VCaP (cell line): ENCODE data around the gene FAM234B.

Experiments used
- H3K27ac ChIP-seq: fragments of 450-650 bp; 2 replicates; pipeline ENCODE4 v1.5.1; 2017
- TF ChIP-seq, protein P1 (sequence below): fragments of 450-650 bp; conservative IDR thresholded peaks from 2 replicates; pipeline ENCODE4 v1.5.1; 2017; ENCODE audit warnings: mild to moderate bottlenecking, moderate library complexity

FAM234B gene

DNA sequence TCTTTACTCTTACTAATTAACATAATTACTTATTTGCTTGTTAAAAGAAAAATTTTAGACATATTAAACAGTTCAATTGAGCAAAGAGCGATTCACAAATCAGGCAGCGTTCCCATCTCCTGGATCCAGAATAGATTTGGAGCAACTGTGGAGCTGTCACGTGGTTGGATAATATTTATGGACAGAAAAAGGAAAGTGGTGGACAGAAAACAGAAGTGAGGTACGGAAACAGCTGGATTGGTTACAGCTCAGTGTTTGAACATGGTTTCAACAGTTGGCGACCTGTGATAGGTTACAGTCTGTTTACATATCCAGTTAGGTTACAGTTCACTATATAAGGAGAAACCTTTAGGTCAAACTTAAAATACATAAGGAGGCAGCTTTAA, 19.7 kb upstream of the FAM234B start:
- no peak overlapping the region for H3K27ac ChIP-seq
- TF ChIP-seq, protein P1, sequence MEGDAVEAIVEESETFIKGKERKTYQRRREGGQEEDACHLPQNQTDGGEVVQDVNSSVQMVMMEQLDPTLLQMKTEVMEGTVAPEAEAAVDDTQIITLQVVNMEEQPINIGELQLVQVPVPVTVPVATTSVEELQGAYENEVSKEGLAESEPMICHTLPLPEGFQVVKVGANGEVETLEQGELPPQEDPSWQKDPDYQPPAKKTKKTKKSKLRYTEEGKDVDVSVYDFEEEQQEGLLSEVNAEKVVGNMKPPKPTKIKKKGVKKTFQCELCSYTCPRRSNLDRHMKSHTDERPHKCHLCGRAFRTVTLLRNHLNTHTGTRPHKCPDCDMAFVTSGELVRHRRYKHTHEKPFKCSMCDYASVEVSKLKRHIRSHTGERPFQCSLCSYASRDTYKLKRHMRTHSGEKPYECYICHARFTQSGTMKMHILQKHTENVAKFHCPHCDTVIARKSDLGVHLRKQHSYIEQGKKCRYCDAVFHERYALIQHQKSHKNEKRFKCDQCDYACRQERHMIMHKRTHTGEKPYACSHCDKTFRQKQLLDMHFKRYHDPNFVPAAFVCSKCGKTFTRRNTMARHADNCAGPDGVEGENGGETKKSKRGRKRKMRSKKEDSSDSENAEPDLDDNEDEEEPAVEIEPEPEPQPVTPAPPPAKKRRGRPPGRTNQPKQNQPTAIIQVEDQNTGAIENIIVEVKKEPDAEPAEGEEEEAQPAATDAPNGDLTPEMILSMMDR, result peak; percentile 34

DNA sequence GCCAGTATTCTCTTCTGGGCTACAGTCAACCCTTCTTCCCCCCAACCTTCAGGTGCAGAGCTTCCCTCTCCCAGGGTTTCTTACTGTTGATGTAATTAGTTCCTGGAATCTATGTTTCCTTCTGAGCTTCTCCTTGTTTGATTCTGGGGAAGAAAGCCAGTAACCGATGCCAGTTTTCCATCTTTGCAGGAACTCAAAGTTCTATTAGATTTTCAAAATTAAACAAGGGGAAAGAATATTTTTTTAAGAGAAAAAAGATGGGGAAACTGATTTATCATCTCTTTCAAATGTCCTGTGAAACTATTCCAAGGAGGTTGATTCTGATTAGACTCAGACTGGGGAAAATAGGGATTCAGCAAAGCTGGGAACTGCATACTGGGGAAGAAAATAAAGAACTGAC, 17.9 kb upstream of the FAM234B start:
- peak overlapping the region; percentile 7; the same call in 1 of the 2 replicates for H3K27ac ChIP-seq
- TF ChIP-seq, protein P1, result no peak

DNA sequence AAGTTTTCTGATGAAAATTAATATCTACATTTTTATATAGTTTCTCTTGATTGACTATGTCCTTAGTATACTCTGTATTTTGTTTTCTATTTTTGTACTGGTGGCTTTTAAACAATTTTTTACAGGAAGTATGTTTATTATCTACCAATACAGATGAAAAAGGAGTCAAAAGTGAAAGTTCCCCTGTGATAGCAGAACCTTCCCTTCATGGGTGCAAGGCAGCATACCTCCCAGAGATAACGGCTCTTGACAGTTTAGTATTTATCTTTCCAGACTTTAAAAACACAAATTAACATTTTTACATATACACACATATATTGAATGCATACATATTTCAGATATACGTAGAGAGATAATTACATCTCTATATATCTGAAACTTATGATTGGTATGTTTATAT, 17.1 kb upstream of the FAM234B start:
- no peak overlapping the region for H3K27ac ChIP-seq
- TF ChIP-seq, protein P1, result no peak

DNA sequence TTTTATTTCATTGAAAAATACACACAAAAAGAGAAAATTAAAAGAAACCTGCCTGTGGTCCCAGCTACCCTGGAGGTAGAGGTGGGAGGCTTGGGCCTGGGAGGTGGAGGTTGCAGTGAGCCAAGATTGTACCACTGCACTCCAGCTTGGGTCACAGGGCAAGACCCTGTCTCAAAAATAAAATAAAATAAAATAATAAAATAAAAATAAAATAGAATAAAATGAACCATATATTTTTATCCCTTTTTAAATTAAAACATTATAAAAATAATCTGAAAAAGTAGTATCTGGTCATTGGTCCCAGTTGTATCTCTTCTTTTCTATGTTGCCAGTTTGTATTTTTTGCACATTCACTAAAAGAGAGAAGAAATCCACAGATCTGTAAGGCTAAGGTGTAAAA, 16.7 kb upstream of the FAM234B start:
- H3K27ac ChIP-seq, result no peak overlapping the region
- TF ChIP-seq, protein P1, result no peak

DNA sequence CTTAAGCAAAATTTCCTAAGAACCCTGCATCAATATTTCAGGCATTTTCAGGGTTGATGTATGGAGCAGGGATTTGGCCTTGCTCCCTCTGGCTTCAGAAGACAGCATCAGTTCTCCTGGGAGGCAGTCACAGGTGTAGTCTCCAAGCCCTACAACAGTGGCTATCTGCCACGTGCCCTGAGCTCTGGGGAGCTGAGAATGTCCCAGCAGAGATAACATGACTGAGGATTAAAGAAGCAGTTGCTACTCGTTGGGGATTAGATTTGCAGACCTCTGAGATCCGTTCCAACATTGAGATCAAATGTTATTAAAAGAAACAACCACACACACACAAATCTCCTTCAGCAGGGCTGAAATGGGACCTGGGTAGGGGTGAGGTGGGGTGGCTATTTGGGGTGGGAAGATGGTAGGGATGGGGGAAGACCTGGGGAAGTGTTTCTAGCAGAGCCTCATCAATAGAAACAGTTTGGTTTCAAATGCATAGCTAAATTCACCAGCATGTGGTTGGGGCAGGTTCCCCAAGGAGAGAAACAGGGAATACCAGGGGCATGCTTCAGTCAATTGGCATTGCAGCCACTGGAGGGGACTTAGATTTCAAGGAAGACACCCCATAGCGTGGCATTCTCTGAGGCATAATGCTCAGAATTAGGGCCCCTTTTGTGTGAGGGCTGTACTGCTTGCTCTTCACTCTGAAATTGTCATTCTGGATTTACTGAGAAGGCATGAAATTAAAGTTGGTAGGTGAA, 15.2 kb upstream of the FAM234B start:
- TF ChIP-seq, protein P1, result no peak
- H3K27ac ChIP-seq, result no peak overlapping the region

DNA sequence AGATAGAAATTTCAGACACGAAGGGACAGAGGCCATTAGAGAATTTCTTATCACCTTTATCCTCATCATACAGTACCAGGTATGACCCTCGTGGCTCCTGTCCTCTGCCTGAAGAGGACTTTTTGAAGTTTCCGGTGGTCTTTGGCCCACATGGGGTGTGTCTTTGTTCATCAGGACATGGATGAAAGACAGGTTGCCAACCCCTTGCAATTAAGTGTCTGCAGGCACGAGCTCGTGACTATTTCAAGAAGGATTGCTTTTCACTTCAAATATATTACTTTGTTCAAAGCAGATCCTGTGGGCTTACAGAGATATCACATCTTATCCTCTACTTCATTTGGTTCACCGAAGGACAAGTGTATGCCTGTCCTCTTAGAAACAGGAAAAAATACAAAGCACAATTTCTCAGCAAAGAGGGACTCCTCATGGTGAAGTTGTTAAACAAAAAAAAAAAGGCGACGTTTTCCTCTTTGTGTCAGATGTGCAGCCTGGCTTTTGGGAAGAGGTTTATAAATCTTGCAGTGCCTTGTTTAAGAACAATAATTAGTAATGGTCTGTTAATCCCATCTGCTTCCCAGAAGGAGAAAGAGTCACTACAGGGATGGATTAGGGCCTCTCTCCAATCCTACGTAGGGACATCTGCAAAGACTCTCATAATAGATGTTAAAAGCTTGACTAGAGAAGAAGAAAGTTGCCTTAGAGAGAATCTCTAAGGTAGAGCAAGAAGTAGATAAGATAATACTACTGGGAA, 13.5 kb upstream of the FAM234B start:
- TF ChIP-seq, protein P1, result no peak
- no peak overlapping the region for H3K27ac ChIP-seq

DNA sequence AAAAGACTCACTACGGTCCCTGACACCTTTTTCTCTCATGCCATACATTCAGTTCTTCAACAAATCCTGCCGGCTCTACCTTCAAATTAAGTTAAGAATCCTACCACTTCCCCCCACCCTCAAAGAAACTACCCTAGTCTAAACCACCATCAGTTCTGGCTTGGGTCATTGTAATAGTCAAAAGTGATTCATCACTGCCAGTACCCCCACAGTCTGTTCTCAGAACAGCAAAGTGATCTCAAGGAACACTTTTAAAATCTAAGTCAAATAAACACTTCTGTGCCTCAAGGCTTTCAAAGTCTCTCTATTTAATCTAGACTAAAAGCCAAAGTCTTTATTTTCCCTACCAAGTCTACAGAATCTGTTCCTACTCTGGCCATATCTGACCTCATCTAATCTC, 12.0 kb upstream of the FAM234B start:
- TF ChIP-seq, protein P1, result no peak
- H3K27ac ChIP-seq, result no peak overlapping the region
